Activated T-cell treated with anti-CD3 and anti-CD28 coated beads, Interleukin-2, amount 50 U/mL, for 72 hours (primary cell): ENCODE results near the gene IBTK. TPM values are rescaled to one million over a fixed set of nuclear protein-coding genes. Genes with fewer than 3 reads are reported as not detected.
"Not testable (repeated sequence)": the region's sequence is repeated elsewhere in the genome, so short reads cannot be mapped to it uniquely, and the experiment has no call there.

Experiments used
- ATAC-seq, 2 donors: fragments of 150-1000 bp; cut with Tn5 transposase; replicated peaks in 1 of 2; 2 replicates each; pipeline ENCODE4 v1.10.0; 2021; ENCODE audit warnings: moderate library complexity in 2 of 2, mild to moderate bottlenecking in 1 of 2
- DNase-seq, 2 donors: peaks; one replicate each; pipeline ENCODE4 v3.0.0; 2021 to 2022; ENCODE audit warnings: mixed read lengths in 1 of 2
- H3K27ac Mint-ChIP-seq: one replicate; pipeline ENCODE4 v1.8.0; 2022; ENCODE audit warnings: mild to moderate bottlenecking, moderate library complexity, mixed read lengths
- H3K27me3 Mint-ChIP-seq: one replicate; pipeline ENCODE4 v1.8.0; 2022; ENCODE audit warnings: low read depth, mixed read lengths
- H3K36me3 Mint-ChIP-seq, 2 donors: one replicate each; pipeline ENCODE4 v1.8.0; 2022; ENCODE audit warnings: mixed read lengths in 2 of 2, mild to moderate bottlenecking in 1 of 2; ENCODE audit not compliant: insufficient read depth in 2 of 2
- H3K4me1 Mint-ChIP-seq: one replicate; pipeline ENCODE4 v1.8.0; 2022; ENCODE audit warnings: low read depth, mixed read lengths
- H3K4me3 Mint-ChIP-seq, 2 donors: one replicate each; pipeline ENCODE4 v1.8.0; 2022; ENCODE audit warnings: mild to moderate bottlenecking in 2 of 2, mixed read lengths in 2 of 2, moderate library complexity in 2 of 2
- H3K9me3 Mint-ChIP-seq, 2 donors: one replicate each; pipeline ENCODE4 v1.8.0; 2022; ENCODE audit warnings: mixed read lengths in 2 of 2
- total RNA-seq, 2 donors: library from RNA; stranded (reverse); gene quantifications; one replicate each; pipeline ENCODE4 v1.2.3, GENCODE V29; 2022

The IBTK gene
- total RNA-seq, 2 donors from 2014 or later = 28.9 to 29.5 TPM

DNA sequence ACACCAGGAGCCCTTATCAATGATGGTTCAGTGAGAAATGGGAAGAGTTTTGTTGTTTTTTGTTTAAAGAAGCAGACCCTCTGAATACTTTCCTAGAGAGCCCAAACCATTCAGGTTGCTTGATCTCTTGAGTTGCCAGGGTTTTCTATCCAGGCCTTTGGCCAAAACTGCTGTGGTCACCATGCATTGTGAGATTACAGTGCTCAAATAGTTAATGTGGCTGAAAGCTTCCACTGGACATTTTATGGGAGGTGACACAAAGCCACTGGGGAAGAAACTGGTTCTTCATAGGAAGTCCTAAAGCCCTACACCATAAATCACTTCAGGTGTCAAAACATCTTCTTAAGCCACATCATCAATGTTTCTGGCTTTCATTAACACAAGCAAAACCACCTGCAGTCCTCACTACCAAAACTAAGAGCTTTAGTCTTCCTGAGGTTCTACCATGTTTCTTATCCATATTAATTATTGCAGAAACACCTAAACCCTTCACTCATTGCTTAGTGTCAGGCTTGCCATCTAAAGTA is 101.6 kb downstream of the IBTK start:
- DNase-seq = no peak
- no peak for ATAC-seq
- Mint-ChIP-seq H3K27me3 (no peaks in the 10 kb centered on the region), H3K9me3 (peaks cover 0 to 2% of the 10 kb centered on the region in 2 donors), H3K27ac (no peak overlapping the region), H3K4me1 (peaks cover 9% of the 10 kb centered on the region), H3K36me3 (no peaks in the 10 kb centered on the region), H3K4me3 (no peak overlapping the region)

DNA sequence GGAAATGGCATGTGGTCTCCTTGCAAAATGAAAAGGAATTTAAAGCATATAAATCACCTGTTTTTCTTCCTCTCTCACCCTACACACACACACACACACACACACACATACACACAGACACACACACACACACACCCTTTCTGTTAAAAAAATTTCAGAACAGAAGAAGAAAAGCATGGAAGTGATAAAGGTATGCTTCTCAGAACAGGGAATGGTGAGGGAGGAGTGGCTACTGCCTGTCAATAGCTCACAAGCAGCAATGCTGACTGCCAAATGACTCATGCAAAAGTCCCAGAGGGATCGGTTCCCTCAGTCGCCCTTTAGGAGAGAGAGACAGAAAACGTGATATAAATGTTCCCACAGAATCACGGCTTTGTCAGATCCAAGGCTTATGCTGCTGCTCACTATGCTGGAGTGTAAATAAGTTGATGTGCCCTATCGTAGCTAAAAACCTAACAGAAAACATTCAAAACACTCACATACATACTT is 102.6 kb downstream of the IBTK start:
- DNase-seq = no peak
- no peaks in the 10 kb centered on the region for H3K27me3 Mint-ChIP-seq
- H3K36me3 Mint-ChIP-seq = no peaks in the 10 kb centered on the region

DNA sequence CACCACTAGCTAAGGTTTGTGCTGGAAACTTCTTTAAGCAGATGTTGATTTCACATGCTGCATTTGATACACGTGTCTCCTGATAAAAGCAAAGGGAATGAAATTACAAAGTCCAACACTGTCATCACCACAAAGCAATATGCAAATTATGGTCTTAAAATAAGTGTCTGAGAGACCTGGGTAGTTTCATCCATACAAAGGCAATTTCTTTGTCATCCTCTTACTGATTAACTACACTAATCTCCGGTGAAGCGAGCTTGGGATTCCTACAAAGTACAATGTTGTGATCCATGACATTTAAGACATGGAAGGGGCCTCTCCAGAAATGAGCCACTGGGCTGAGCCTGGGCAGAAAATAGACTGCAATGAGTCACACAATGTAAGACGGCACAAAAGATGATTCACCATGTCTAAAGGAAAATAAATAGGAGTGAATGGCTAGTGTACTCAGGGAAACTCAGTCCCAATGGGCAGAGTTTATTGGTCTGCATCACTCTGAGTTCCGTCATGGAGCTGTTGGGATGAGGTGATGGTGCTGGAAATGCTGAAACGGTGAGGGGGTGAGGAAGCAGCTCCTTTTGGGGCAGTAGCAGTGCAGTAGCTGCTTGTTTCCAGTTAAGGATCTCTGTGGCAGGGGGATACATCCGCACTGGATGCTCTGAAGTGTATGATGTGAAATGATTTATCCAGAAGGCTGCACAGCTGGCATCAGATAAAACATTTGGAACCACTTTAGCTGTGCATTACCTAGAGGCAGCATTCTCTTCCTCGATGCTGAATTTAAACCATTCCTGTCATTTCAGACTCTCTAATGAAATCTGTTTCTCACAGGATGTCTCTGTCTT is 103.3 kb downstream of the IBTK start:
- H3K36me3 Mint-ChIP-seq = no peaks in the 10 kb centered on the region
- no peak overlapping the region for H3K27ac Mint-ChIP-seq
- H3K4me3 Mint-ChIP-seq = no peak overlapping the region
- ATAC-seq (peak in 1 of 2 donors; percentile 62), DNase-seq (no peak)
- H3K9me3 Mint-ChIP-seq = no peaks in the 10 kb centered on the region
- no peaks in the 10 kb centered on the region for H3K27me3 Mint-ChIP-seq
- peaks cover 9% of the 10 kb centered on the region for H3K4me1 Mint-ChIP-seq

More for the DNA sequence above, 102.6 kb downstream of the IBTK start:
- Mint-ChIP-seq H3K9me3 (peaks cover 0 to 2% of the 10 kb centered on the region in 2 donors), H3K4me1 (peaks cover 9% of the 10 kb centered on the region), H3K27ac (no peak overlapping the region), H3K4me3 (no peak overlapping the region)
- no peak for ATAC-seq

DNA sequence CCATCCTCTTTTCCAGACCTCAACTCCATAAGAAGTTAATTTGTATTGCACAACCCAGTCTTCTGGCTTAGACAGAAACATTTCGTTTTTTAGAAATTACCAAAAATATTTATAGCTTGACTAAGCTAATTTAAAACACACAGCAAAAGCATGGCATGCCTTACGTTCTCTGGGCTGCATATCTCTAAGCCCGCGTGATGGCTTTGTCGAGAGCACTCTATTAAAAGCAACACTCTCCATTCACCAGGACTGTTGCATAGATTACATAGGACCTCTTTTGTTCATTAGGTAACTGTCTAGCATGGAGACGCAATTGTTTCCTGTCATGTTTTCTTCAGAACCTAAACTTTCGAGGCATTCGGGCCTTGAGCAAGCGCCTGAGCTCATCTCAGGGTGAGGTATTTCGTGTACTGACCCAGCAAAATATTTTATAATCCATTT is 104.5 kb downstream of the IBTK start:
- Mint-ChIP-seq H3K4me1 (peaks cover 9% of the 10 kb centered on the region), H3K36me3 (no peaks in the 10 kb centered on the region), H3K4me3 (no peak overlapping the region), H3K27ac (no peak overlapping the region), H3K27me3 (no peaks in the 10 kb centered on the region), H3K9me3 (no peaks in the 10 kb centered on the region)
- ATAC-seq = no peak
- DNase-seq = no peak

DNA sequence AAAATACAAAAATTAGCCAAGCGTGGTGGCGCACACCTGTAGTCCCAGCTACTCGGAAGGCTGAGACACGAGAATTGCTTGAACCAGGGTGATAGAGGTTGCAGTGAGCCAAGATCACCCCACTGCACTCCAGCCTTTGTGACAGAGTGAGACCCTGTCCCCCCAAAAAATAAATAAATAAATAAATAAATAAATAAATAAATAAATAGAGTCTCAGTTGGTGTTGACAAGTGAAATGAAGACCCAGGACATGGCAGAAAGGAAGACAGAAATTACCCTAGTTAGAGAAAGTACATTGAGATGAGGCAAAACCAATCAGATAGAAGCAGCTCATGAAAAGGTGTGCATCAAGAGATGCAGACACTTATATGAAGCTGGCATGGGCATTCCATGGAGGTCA is 105.0 kb downstream of the IBTK start:
- ATAC-seq (no peak), DNase-seq (no peak)
- Mint-ChIP-seq H3K36me3 (no peaks in the 10 kb centered on the region), H3K4me3 (no peak overlapping the region), H3K27me3 (no peaks in the 10 kb centered on the region), H3K27ac (no peak overlapping the region), H3K9me3 (no peaks in the 10 kb centered on the region), H3K4me1 (peaks cover 9% of the 10 kb centered on the region)

DNA sequence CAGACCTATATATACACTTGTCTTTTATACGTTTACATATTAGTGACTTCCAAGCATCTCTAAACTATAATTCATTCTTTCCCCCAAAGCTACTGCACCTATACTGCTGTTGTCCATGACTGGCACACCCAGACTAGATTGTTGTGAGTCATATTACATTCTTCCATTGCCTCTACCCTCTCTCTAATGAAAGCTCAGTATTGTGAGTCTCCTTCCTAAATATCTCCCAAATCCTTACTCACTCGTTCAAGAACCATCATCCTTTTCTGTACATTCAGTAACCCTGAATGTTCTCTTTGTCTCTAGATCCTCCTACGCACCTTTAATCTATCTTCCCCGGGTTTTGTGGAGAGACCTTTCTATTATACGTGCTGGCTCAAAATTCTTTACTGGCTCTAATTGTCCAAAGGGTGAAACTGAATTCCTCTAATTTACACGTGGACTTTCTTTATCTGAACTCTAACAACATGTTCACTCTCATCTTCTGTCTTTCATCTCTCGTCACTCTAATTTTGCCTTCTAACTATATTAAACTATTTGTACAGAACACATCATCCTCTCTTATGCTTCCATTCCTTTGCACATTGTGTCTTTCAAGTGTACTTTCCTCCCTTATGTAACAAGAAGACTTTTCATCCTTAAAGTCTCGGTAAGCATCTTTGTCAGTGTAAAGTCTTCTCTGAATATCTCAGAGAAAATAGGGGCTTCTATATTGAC is 109.3 kb downstream of the IBTK start:
- Mint-ChIP-seq H3K4me3 (no peak overlapping the region), H3K27ac (no peak overlapping the region), H3K27me3 (no peaks in the 10 kb centered on the region), H3K36me3 (no peaks in the 10 kb centered on the region), H3K9me3 (no peaks in the 10 kb centered on the region), H3K4me1 (no peaks in the 10 kb centered on the region)
- ATAC-seq (no peak), DNase-seq (no peak)

DNA sequence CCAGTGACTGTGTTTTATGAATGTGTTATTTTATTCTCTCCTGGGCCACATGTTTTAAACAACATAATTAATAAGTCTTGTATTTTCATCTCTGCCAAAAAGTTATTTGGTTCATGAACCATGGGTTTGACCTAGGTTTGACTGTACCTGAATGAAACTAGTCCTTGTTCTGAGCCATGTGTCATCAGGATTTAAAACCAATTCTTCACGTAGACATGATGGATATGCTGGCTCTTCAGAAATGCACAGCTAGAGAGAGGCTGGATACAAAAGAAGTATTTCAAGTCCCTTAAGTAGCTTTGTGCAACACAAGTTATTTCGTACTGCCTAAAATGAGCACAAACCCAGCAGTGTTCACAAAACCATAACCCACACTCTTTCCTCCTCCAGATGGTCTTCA is 116.1 kb downstream of the IBTK start:
- Mint-ChIP-seq H3K9me3 (peaks cover 4 to 5% of the 10 kb centered on the region in 2 donors), H3K4me1 (no peaks in the 10 kb centered on the region), H3K4me3 (no peak overlapping the region), H3K27me3 (peaks cover 6% of the 10 kb centered on the region), H3K36me3 (no peaks in the 10 kb centered on the region), H3K27ac (no peak overlapping the region)
- ATAC-seq (no peak), DNase-seq (no peak)

DNA sequence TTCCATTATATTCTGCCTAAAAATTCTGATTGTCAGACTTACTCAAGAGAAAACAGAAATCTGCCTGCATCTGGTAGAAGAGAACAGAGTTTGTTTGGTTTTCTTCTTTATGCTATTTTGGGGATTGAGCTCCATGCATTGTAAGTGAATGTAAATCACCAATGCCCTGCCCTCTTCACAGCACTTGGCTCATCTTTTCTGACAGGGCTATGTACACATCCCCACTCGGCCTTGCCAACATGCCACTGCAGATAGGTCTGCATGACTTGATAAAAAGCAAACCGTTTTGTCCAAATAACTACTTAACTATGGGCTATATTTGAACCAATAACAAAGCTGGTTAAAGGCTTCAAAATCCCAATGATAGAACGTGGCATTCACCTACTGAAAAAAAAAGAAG is 117.7 kb downstream of the IBTK start:
- Mint-ChIP-seq H3K4me3 (no peak overlapping the region), H3K27ac (no peak overlapping the region), H3K4me1 (no peaks in the 10 kb centered on the region), H3K36me3 (no peaks in the 10 kb centered on the region), H3K9me3 (peaks cover 4 to 5% of the 10 kb centered on the region in 2 donors), H3K27me3 (peaks cover 6% of the 10 kb centered on the region)
- DNase-seq (no peak), ATAC-seq (no peak)

DNA sequence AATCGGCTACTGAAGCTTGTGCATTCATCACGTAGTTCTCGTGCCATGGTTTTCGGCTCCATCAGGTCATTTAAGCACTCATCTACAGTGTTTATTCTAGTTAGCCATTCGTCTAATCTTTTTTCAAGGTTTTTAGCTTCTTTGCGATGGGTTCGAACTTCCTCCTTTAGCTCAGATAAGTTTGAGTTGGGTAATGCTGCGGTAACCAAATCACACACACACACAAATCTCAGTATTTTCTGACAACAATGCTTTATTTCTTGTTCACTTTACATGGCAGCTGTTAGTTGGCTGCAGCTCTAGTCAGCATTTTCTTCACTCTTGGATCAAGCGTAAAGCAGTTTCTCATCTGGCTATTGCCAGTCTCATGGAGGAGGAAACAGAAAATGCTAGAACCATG is 118.6 kb downstream of the IBTK start:
- not testable (repeated sequence) for H3K27ac Mint-ChIP-seq, ATAC-seq, DNase-seq, H3K36me3 Mint-ChIP-seq, H3K27me3 Mint-ChIP-seq, H3K9me3 Mint-ChIP-seq, H3K4me1 Mint-ChIP-seq, H3K4me3 Mint-ChIP-seq

DNA sequence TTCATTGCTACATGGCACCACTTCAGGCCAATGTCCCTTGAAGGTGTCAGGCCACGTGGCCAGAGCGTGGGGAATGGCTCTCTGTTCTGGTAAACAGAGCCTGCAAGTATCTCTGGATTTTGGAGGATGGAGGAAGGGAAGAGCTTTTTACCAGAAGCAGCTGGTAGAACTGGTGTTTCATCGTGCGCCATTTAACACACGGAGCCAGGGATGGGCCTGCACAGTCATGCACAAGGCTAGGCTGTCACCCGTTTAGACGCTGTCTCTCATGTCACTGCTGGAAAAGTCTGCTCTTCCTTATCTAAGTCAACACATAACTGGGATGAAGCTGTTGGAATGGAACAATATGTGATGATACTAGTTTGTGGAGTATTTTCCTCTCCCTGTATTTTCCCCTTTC is 123.9 kb downstream of the IBTK start:
- Mint-ChIP-seq H3K9me3 (peaks cover 0 to 2% of the 10 kb centered on the region in 2 donors), H3K4me3 (no peak overlapping the region), H3K27ac (no peak overlapping the region), H3K4me1 (no peaks in the 10 kb centered on the region), H3K27me3 (peaks cover 2% of the 10 kb centered on the region), H3K36me3 (no peaks in the 10 kb centered on the region)
- ATAC-seq (no peak), DNase-seq (no peak)

Other genes starting within 250 kb of the IBTK start
- under 1 TPM; 0.07 to 0.56 TPM for gene TPBG, start 116.1 kb upstream of the IBTK start, total RNA-seq